ENCODE measurements around the gene KCNH4. TPM values are rescaled to one million over a fixed set of nuclear protein-coding genes. Genes with fewer than 3 reads are reported as not detected.
A peak's percentile ranks its signal among the peaks of the same experiment; 100 is the strongest.

KCNH4 gene
- total and polyA plus RNA-seq, 4 donors = 0.30 to 2.1 (median 0.78) TPM

DNA sequence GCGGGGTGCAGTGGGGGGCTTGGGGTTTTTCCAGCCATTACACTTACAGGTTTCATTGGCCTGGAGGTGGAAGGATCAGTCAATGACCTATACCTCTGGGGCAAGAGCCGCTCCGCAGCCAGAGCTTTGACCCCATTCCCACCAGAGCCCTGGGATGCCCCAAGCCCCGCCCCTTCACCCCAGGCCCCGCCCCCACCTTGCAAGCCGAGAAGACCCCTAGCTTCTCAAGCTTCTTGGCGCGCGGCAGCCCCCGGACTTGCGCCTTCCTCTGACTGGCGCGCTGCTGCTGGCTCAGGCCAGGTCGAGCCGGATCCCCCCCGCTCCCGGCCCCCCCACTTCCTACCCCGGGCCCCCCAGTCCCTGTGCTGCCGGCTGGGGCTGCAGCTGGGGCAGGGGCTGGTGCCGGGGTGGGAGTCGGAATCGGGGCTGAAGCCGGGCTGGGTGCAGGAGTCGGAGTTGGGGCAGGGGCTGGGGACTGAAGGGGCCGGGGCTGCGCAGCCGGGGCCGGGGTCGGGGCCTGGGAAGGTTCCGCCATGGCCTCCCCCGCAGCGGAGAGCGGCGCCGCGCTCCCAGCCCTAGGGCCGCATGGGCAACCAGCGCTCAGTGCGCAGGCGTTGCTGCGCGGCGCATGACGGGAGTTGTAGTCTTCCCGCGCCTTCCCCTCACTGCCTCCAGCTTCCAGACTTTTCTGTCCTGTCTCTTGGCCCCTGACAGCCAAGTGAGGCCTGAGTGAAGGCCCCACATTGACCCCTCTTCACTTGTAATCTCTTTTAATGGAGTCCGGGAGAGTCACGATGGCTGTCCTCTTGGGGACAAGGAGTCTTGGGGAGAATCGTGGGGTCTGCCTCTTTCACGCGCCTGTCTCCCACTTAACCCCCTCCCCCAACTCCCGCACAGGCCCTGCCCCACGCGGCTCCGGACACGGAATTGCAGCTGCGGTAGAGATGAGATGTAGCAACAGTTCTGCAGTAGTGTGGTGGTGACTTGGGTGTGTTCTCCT is 59.9 kb downstream of the KCNH4 start, which contains the start of gene KAT2A:
Gene KAT2A (minus strand): TSS at position 598 of the 1,000 bp plus-strand sequence. CDS start 63 bp downstream, at position 535.
- Histone ChIP-seq H3K4me1 (ENCODE audit: control insufficient read depth, insufficient read depth, low read length) (peaks cover 32% of the 10 kb centered on the region), H3K4me3 (ENCODE audit: low read depth, low read length) (peak within 1 kb of the TSS; percentile 40), H3K27me3 (ENCODE audit: control insufficient read depth, insufficient read depth, low read length) (no peaks in the 10 kb centered on the region), H3K27ac (ENCODE audit: low read depth, low read length) (peak within 1 kb of the TSS; percentile 57), H3K36me3 (ENCODE audit: control insufficient read depth, insufficient read depth, low read length) (peaks cover 59% of the 10 kb centered on the region), H3K9me3 (ENCODE audit: control insufficient read depth, insufficient read depth, low read length) (no peaks in the 10 kb centered on the region)
- DNase-seq (ENCODE audit: low read depth in 4 of 6, low spot score in 6 of 6) = peak in 5 of 6 donors; percentile 67 to 94 (median 79)
- under 1% methylated on average over 29 of the region's 57 CpGs for WGBS (ENCODE audit: insufficient coverage)

- WGBS (ENCODE audit: insufficient coverage) = 65% methylated on average over 6 of the region's 7 CpGs
- no peak overlapping the region for H3K27ac ChIP-seq (ENCODE audit: low read depth, low read length)
- H3K4me1 ChIP-seq (ENCODE audit: control insufficient read depth, insufficient read depth, low read length) = peaks cover 32% of the 10 kb centered on the region
- H3K36me3 ChIP-seq (ENCODE audit: control insufficient read depth, insufficient read depth, low read length) = peaks cover 59% of the 10 kb centered on the region
- H3K4me3 ChIP-seq (ENCODE audit: low read depth, low read length) = peak overlapping the region; percentile 40
- H3K27me3 ChIP-seq (ENCODE audit: control insufficient read depth, insufficient read depth, low read length) = no peaks in the 10 kb centered on the region
- no peak for DNase-seq (ENCODE audit: low read depth in 4 of 6, low spot score in 6 of 6)
- no peaks in the 10 kb centered on the region for H3K9me3 ChIP-seq (ENCODE audit: control insufficient read depth, insufficient read depth, low read length)
These were observed 60.7 kb downstream of the KCNH4 start for GRCh38 chr17:42120161-42120769.

- Histone ChIP-seq H3K4me3 (ENCODE audit: low read depth, low read length) (no peak overlapping the region), H3K36me3 (ENCODE audit: control insufficient read depth, insufficient read depth, low read length) (peaks cover 66% of the 10 kb centered on the region), H3K9me3 (ENCODE audit: control insufficient read depth, insufficient read depth, low read length) (no peaks in the 10 kb centered on the region), H3K27me3 (ENCODE audit: control insufficient read depth, insufficient read depth, low read length) (no peaks in the 10 kb centered on the region), H3K27ac (ENCODE audit: low read depth, low read length) (no peak overlapping the region), H3K4me1 (ENCODE audit: control insufficient read depth, insufficient read depth, low read length) (peaks cover 32% of the 10 kb centered on the region)
- no peak for DNase-seq (ENCODE audit: low read depth in 4 of 6, low spot score in 6 of 6)
- WGBS (ENCODE audit: insufficient coverage) = 93% methylated on average over 18 of the region's 18 CpGs
These were observed 61.6 kb downstream of the KCNH4 start for GRCh38 chr17:42119301-42119700.

- Histone ChIP-seq H3K27me3 (ENCODE audit: control insufficient read depth, insufficient read depth, low read length) (no peaks in the 10 kb centered on the region), H3K9me3 (ENCODE audit: control insufficient read depth, insufficient read depth, low read length) (no peaks in the 10 kb centered on the region), H3K27ac (ENCODE audit: low read depth, low read length) (no peak overlapping the region), H3K4me3 (ENCODE audit: low read depth, low read length) (no peak overlapping the region), H3K36me3 (ENCODE audit: control insufficient read depth, insufficient read depth, low read length) (peaks cover 74% of the 10 kb centered on the region), H3K4me1 (ENCODE audit: control insufficient read depth, insufficient read depth, low read length) (peaks cover 32% of the 10 kb centered on the region)
- WGBS (ENCODE audit: insufficient coverage) = 96% methylated on average over 2 of the region's 2 CpGs
- DNase-seq (ENCODE audit: low read depth in 4 of 6, low spot score in 6 of 6) = no peak
These were observed 62.4 kb downstream of the KCNH4 start for GRCh38 chr17:42118545-42118944.

GRCh38 chr17:42118126-42118510 is 62.8 kb downstream of the KCNH4 start:
- H3K9me3 ChIP-seq (ENCODE audit: control insufficient read depth, insufficient read depth, low read length) = no peaks in the 10 kb centered on the region
- no peak overlapping the region for H3K4me3 ChIP-seq (ENCODE audit: low read depth, low read length)
- no peak for DNase-seq (ENCODE audit: low read depth in 4 of 6, low spot score in 6 of 6)
- H3K27me3 ChIP-seq (ENCODE audit: control insufficient read depth, insufficient read depth, low read length) = no peaks in the 10 kb centered on the region
- H3K27ac ChIP-seq (ENCODE audit: low read depth, low read length) = no peak overlapping the region
- H3K4me1 ChIP-seq (ENCODE audit: control insufficient read depth, insufficient read depth, low read length) = peaks cover 32% of the 10 kb centered on the region
- H3K36me3 ChIP-seq (ENCODE audit: control insufficient read depth, insufficient read depth, low read length) = peaks cover 75% of the 10 kb centered on the region
- WGBS (ENCODE audit: insufficient coverage) = 85% methylated on average over 4 of the region's 4 CpGs

DNA sequence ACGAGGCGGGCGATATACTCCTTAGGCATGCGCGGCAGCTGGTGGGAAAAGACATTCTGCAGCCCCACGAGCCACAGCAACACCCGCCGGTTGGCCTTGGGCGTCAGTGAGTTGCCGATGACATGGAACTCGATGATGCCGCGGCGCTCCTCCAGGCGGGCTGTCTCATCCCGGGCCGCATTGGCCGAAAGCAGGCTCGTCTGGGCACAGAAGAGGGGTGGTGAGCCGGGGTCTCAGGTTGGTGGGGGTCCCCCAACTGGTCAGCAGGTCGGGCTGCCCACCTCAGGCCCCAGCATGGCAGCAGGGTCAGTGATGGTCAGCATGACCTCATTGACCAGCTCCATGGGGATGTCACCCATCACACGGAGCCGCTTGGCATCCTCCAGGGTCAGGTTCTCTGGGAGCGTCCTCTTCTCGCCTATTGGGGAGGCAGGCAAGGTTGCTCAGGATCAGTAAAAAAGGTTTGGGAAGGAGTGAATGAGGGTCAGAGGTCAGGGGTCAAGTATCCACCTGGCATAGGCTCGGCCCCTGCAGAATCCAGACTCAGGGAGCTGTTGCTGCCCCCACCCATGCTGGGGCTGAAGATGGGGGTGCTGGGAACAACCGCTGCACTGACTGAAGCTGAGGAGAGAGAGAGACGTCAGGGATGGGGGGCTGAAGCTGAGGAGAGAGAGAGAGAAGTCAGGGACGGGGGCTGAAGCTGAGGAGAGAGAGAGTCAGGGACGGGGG is 63.4 kb downstream of the KCNH4 start:
- H3K27ac ChIP-seq (ENCODE audit: low read depth, low read length) = no peak overlapping the region
- 91% methylated on average over 30 of the region's 30 CpGs for WGBS (ENCODE audit: insufficient coverage)
- H3K4me1 ChIP-seq (ENCODE audit: control insufficient read depth, insufficient read depth, low read length) = peaks cover 34% of the 10 kb centered on the region
- DNase-seq (ENCODE audit: low read depth in 4 of 6, low spot score in 6 of 6) = no peak
- H3K4me3 ChIP-seq (ENCODE audit: low read depth, low read length) = no peak overlapping the region
- H3K36me3 ChIP-seq (ENCODE audit: control insufficient read depth, insufficient read depth, low read length) = peaks cover 75% of the 10 kb centered on the region
- H3K27me3 ChIP-seq (ENCODE audit: control insufficient read depth, insufficient read depth, low read length) = no peaks in the 10 kb centered on the region
- H3K9me3 ChIP-seq (ENCODE audit: control insufficient read depth, insufficient read depth, low read length) = no peaks in the 10 kb centered on the region

- WGBS (ENCODE audit: insufficient coverage) = 43% methylated on average over 16 of the region's 18 CpGs
- peaks cover 33% of the 10 kb centered on the region for H3K4me1 ChIP-seq (ENCODE audit: control insufficient read depth, insufficient read depth, low read length)
- H3K27ac ChIP-seq (ENCODE audit: low read depth, low read length) = no peak overlapping the region
These were observed 64.1 kb downstream of the KCNH4 start for GRCh38 chr17:42116705-42117396.

GRCh38 chr17:42114118-42114517 is 66.8 kb downstream of the KCNH4 start:
- Histone ChIP-seq H3K36me3 (ENCODE audit: control insufficient read depth, insufficient read depth, low read length) (peaks cover 64% of the 10 kb centered on the region), H3K27me3 (ENCODE audit: control insufficient read depth, insufficient read depth, low read length) (no peaks in the 10 kb centered on the region), H3K4me1 (ENCODE audit: control insufficient read depth, insufficient read depth, low read length) (peaks cover 21% of the 10 kb centered on the region), H3K4me3 (ENCODE audit: low read depth, low read length) (no peak overlapping the region), H3K9me3 (ENCODE audit: control insufficient read depth, insufficient read depth, low read length) (no peaks in the 10 kb centered on the region), H3K27ac (ENCODE audit: low read depth, low read length) (no peak overlapping the region)
- WGBS (ENCODE audit: insufficient coverage) = 92% methylated on average over 5 of the region's 9 CpGs
- no peak for DNase-seq (ENCODE audit: low read depth in 4 of 6, low spot score in 6 of 6)

More at GRCh38 chr17:42116705-42117396, 64.1 kb downstream of the KCNH4 start:
- Histone ChIP-seq H3K27me3 (ENCODE audit: control insufficient read depth, insufficient read depth, low read length) (no peaks in the 10 kb centered on the region), H3K36me3 (ENCODE audit: control insufficient read depth, insufficient read depth, low read length) (peaks cover 69% of the 10 kb centered on the region), H3K4me3 (ENCODE audit: low read depth, low read length) (no peak overlapping the region), H3K9me3 (ENCODE audit: control insufficient read depth, insufficient read depth, low read length) (no peaks in the 10 kb centered on the region)
- DNase-seq (ENCODE audit: low read depth in 4 of 6, low spot score in 6 of 6) = peak in 4 of 6 donors; percentile 67 to 95 (median 87)

All from spinal cord (tissue), 10 donors.